AG04450 (cell line): ENCODE results near the gene GALNT11. TPM values are rescaled to one million over a fixed set of nuclear protein-coding genes. Genes with fewer than 3 reads are reported as not detected.

Experiments
- CTCF ChIA-PET: fragments of 300-600, 350-600 bp; formaldehyde crosslinking; extraction: SDS; loops from one replicate; lab custom pipeline; 2022; ENCODE audit warnings: antibody characterized with exemption, inconsistent platforms; lab: Charles Lee
- POLR2A ChIA-PET: fragments of 350-600 bp; formaldehyde crosslinking; extraction: SDS; loops from one replicate; lab custom pipeline; 2021; ENCODE audit warnings: antibody characterized with exemption, inconsistent platforms; lab: Yijun Ruan, JAX
- DNase-seq: peaks from one replicate; pipeline ENCODE4 v3.0.0-alpha.2; 2011; ENCODE audit warnings: low read depth, low spot score
- H3K27ac ChIP-seq: one replicate; pipeline ENCODE4 v1.5.1; 2012; ENCODE audit warnings: low read depth, low read length, control low read depth
- H3K27me3 ChIP-seq: one replicate; pipeline ENCODE4 v1.6.0; 2012; ENCODE audit warnings: low read length; ENCODE audit not compliant: control insufficient read depth, insufficient read depth
- H3K4me3 ChIP-seq: 2 replicates; pipeline ENCODE4 v1.5.1; 2011; ENCODE audit warnings: mild to moderate bottlenecking, low read depth, low read length, control low read depth
- H3K9me3 ChIP-seq: 2 replicates; pipeline ENCODE4 v1.5.1; 2012; ENCODE audit warnings: low read length; ENCODE audit not compliant: control insufficient read depth, insufficient read depth
- polyA plus RNA-seq: library from polyadenylated mRNA; depleted of rRNA; stranded (reverse); fragments of >200 nt; gene quantifications from 2 replicates; pipeline ENCODE4 v1.2.3, GENCODE V29; 2011; rRNA removed
- small RNA-seq: library from RNA; depleted of rRNA; stranded (forward); fragments of <200 nt; gene quantifications from one replicate; pipeline ENCODE3, GENCODE V24; 2012; ENCODE audit warnings: low read depth; ENCODE audit not compliant: insufficient read length
- TF ChIP-seq, protein P1 (sequence below): IDR thresholded peaks from 2 replicates; pipeline ENCODE4 v1.5.1; 2011; ENCODE audit warnings: low read depth, low read length, control low read depth, inconsistent platforms

Gene GALNT11
- polyA plus RNA-seq, 1 experiment = 37.6 TPM

- Histone ChIP-seq H3K4me3 (no peak overlapping the region), H3K27me3 (no peaks in the 10 kb centered on the region), H3K27ac (no peak overlapping the region), H3K9me3 (no peaks in the 10 kb centered on the region)
- POLR2A ChIA-PET = no interaction called here
- no peak for DNase-seq
- TF ChIP-seq, protein P1, sequence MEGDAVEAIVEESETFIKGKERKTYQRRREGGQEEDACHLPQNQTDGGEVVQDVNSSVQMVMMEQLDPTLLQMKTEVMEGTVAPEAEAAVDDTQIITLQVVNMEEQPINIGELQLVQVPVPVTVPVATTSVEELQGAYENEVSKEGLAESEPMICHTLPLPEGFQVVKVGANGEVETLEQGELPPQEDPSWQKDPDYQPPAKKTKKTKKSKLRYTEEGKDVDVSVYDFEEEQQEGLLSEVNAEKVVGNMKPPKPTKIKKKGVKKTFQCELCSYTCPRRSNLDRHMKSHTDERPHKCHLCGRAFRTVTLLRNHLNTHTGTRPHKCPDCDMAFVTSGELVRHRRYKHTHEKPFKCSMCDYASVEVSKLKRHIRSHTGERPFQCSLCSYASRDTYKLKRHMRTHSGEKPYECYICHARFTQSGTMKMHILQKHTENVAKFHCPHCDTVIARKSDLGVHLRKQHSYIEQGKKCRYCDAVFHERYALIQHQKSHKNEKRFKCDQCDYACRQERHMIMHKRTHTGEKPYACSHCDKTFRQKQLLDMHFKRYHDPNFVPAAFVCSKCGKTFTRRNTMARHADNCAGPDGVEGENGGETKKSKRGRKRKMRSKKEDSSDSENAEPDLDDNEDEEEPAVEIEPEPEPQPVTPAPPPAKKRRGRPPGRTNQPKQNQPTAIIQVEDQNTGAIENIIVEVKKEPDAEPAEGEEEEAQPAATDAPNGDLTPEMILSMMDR = no peak
- CTCF ChIA-PET = interaction anchor here (1.5 to 2.1 kb wide), 2 partner anchors 13 to 547 kb away, joined by 3 to 11 read pairs; no protein-coding TSS in a partner anchor
Observed at GRCh38 chr7:152158801-152159587, 133.5 kb downstream of the GALNT11 start.

DNA sequence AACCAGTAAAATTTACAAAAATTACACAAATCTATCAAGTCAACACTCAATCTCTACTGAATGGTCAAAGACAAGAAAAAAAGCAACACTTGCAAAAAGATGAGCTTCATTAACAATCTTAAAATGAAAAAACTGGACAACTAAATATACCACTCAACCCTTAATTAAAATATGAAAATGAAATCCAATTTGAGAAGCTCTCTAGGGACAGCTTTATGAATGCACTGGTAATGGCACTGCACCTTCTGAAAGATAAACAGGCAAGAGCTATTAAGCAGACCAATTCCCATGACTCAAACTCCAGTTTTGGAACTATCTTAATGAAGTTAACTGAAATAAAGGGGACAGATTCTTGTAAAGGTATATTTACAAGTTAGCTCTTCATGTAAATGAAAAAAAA is 135.7 kb downstream of the GALNT11 start:
- POLR2A ChIA-PET = interaction anchor here (0.6 kb wide), 1 partner anchor 31 kb away, joined by 3 read pairs; no protein-coding TSS in a partner anchor

GRCh38 chr7:152162287-152162686 is 136.8 kb downstream of the GALNT11 start:
- DNase-seq = no peak
- TF ChIP-seq, protein P1 = no peak
- CTCF ChIA-PET = no interaction called here

More for the DNA sequence above, 135.7 kb downstream of the GALNT11 start:
- TF ChIP-seq, protein P1 = no peak
- H3K27ac ChIP-seq = no peak overlapping the region
- no peak overlapping the region for H3K4me3 ChIP-seq
- DNase-seq = no peak
- CTCF ChIA-PET = interaction anchor here (0.9 to 2.1 kb wide), 2 partner anchors 15 to 499 kb away, joined by 3 to 11 read pairs; no protein-coding TSS in a partner anchor
- no peaks in the 10 kb centered on the region for H3K27me3 ChIP-seq
- H3K9me3 ChIP-seq = no peaks in the 10 kb centered on the region

More at GRCh38 chr7:152162287-152162686, 136.8 kb downstream of the GALNT11 start:
- POLR2A ChIA-PET = no interaction called here
- Histone ChIP-seq H3K27ac (no peak overlapping the region), H3K27me3 (no peaks in the 10 kb centered on the region), H3K4me3 (no peak overlapping the region), H3K9me3 (no peaks in the 10 kb centered on the region)

Small RNA genes lying within 50 kb of the gene (small RNA-seq; reads per million reads assigned to genes)
- not detected for gene RF00017

Other genes with a start within 250 kb of the GALNT11 start
- gene PRKAG2, start 148.6 kb upstream of the GALNT11 start, polyA plus RNA-seq = 34.1 and 45.0 TPM in 2 replicates
- not detected in 2 replicates for gene GALNTL5, start 69.2 kb upstream of the GALNT11 start, polyA plus RNA-seq